GM18861 (cell line): ENCODE results near the gene TGFBR3.

Experiments
- ATAC-seq: cut with Tn5 transposase; IDR thresholded peaks from one replicate; pipeline ENCODE4 v1.9.1; 2021; ENCODE audit not compliant: unreplicated experiment

TGFBR3 gene

GRCh38 chr1:91741301-91741700 is 144.7 kb downstream of the TGFBR3 start:
- no peak for ATAC-seq

DNA sequence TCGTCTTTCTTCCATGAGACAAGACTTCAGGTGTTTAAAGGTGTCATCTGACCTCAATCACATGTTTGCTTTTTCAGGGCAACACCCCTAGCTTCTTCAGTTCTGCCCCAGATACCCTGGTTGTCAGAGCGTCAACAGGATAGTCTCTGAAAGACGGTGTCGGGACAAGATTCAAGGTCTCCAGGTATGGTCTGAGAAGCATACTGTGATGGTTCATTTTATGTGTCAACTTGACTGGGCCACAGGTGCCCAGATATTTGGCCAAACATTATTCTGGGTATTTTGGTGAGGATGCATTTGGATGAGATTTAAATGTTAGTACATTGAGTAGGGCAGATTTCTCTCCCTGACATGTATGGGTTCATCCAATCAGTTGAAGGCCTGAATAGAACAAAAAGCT is 148.3 kb downstream of the TGFBR3 start:
- ATAC-seq = no peak

DNA sequence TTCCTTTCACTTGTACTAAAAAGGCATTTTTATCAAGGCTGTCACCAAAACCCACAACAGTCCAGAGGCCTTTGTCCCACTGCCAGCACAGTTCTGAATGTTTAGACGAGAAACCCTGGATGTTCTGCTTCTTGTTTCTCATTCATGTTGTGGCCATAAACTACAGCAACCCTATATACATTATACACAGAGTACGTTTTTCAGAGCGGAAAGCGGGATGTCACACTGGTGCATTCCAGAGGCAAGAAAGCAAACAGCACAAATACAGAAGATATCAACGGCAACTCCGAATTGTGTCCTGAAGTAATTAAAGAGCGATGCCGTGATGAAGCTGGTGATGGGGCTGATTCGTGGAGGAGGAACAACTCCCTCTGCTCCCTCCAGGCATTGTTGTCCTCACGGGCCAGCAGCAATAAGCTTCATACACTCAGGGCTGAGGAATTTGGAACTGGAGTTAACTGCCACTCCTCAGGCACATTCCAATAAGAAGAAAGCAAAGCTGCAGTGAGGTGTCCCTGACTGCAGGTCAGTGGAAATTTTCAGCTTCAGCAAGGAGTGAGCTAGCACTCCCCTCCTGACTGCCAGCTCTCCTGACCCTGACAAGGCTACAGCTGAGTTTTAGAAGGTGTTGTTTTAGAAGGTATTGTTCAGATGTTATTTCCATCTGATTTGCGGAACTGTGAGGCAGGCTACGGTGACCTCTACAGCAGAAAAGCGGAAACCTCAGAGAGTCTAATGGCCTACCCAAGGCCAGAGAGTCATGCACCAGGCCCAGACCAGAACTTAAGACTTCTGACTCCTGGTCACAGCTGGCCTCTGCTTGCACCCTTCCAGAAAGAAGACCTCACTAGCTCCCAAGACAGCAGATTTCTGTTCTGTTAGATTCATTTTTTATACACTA is 149.0 kb downstream of the TGFBR3 start:
- no peak for ATAC-seq

DNA sequence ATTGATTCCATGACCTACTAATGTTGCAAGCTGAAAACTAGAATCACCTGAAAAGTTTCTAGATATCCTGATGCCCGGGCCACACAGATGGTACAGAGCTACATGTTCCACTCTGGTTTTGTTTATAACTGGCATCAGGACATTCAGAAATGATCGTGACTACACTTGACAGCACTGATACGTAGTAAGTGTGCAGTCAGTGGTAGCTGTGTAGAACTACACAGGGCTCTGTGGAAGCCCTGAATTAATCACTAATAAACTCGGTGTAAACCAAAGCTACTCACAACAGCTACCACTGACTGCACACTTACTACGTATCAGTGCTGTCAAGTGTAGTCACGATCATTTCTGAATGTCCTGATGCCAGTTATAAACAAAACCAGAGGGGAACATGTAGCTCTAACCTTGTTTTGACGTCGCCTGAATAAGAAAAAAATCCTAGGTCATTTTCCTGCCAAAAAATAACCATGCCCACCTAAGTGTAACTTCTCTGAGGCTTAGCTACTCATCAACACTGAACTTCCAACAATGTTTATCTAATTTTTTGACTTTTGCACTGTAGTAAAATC is 149.7 kb downstream of the TGFBR3 start:
- no peak for ATAC-seq

- ATAC-seq = no peak
These were observed 150.6 kb downstream of the TGFBR3 start for GRCh38 chr1:91735266-91735845.

GRCh38 chr1:91734761-91735160 is 151.2 kb downstream of the TGFBR3 start:
- ATAC-seq = no peak

DNA sequence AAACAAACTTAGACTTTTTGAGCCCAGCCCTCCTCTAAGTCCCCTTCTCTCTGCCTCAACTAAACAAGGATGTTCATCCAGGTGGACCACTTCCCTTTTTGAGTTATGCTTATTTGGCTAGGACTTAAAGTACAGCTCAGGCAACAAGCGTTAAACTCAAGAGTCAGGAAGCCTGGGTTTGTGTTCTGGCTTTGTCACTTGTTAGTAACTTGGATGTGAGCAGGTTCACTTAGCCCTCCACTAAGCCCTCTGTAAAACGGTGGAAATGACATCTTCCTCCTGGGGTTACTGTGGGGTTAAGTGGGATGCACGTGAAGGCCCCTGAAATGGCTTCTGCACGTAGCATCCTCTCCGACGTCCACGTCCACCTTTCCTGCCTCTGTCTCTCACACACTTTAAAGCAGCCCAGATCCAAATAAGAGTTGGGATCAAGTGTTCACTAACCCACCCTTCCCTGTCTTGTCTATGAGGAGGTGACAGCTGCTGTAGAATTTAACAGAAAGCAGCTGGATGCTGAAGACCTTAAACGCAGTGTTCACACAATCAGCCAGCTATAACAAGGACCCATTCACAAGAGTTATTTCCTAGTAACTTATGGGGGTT is 152.7 kb downstream of the TGFBR3 start:
- no peak for ATAC-seq

- ATAC-seq = no peak
These were observed 153.5 kb downstream of the TGFBR3 start for GRCh38 chr1:91732291-91733107.

GRCh38 chr1:91731815-91732214 is 154.1 kb downstream of the TGFBR3 start:
- ATAC-seq = no peak

GRCh38 chr1:91730801-91731732 is 154.9 kb downstream of the TGFBR3 start:
- no peak for ATAC-seq

- no peak for ATAC-seq
These were observed 156.2 kb downstream of the TGFBR3 start for GRCh38 chr1:91729621-91730358.

DNA sequence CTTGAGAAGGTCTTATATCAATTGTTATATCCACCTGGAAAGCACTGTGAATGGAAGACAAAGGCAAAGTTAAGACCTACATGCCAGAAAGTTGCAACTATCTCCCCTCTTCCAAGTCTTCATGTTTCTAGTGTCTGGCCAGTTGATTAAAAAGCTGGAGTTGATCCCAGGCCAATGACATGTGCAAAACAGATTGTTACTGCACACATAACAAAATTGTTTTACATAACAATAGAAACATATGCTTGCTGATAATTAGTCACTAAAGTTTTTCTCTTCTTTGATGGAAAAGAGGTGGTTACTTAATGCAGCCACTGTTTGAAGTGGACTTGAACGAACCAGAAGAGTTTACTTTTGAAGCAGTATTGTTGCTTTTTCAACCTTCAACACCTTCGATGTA is 158.2 kb downstream of the TGFBR3 start:
- ATAC-seq = no peak

GRCh38 chr1:91725989-91726721 is 159.8 kb downstream of the TGFBR3 start:
- ATAC-seq = no peak

GRCh38 chr1:91725618-91725988 is 160.3 kb downstream of the TGFBR3 start:
- ATAC-seq = no peak

- ATAC-seq = no peak
These were observed 161.3 kb downstream of the TGFBR3 start for GRCh38 chr1:91724644-91725043.

- no peak for ATAC-seq
These were observed 161.7 kb downstream of the TGFBR3 start for GRCh38 chr1:91724231-91724630.

GRCh38 chr1:91720044-91720443 is 165.9 kb downstream of the TGFBR3 start:
- no peak for ATAC-seq

DNA sequence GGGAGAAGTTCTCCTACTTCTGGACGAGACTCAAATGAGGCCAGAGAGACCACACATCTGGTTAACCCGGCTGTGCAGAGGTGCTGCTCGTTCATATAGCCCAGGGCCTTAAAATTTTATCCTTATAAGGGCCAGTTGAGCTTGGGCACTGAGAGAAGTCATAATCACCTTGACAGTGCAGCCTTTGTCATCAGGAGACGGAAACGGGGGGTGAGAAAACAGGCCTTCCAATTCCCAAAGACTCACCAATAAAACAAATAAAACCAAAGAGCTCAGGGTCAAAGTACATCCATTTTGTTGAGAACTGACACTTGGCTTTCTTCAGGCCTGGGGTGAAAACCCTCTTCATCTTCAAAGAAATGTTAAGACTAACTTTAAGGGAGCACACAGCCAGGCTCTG is 167.1 kb downstream of the TGFBR3 start:
- ATAC-seq = no peak

GRCh38 chr1:91718368-91718767 is 167.6 kb downstream of the TGFBR3 start:
- no peak for ATAC-seq
